ENCODE data around the gene RADIL.
"Not testable (repeated sequence)": the region's sequence is repeated elsewhere in the genome, so short reads cannot be mapped to it uniquely, and the experiment has no call there.

Gene RADIL

DNA sequence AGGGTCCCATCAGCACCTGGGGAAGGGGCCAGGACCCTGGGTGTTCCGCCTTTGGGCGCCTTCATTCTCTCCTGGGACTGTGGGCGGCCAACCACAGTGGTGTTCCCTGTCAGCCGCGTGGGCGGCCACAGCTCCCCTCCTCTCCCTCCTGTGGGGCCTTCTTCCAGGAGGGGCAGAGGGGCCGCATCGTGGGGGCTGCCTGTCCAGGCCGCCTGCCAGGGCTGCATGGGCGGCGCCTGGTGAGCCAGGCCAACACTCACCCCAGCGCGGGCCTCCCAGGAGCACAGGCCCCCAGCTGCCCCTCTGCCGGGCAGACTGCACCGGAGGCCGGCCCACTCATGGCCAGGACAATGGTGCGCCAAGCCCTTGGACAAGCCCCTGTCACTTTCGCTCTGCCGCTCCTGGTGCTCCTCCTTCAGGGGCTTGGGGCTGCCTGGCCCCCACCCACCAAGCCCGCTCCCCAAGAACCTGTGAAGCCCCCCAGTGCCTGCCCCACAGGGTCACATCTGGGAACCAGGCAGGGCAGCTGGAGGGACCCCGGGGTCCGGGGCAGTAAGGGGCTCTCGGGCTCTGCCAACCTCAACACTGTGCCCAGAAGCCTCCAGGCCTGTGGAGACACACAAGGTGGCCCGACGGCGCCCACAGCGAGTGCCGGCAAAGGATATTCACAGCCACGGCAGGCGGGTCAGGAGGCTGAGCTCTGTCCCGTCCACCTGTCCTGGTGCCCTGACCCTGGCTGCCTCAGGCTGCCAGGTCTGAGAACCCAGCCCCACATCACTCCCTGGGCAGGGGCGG lies 65.3 kb downstream of the RADIL start:
- no peak for DNase-seq
- in situ Hi-C loops (cut with HindIII; ENCODE audit: low pct_ligation_motif_present, low pct_unique_long_range_greater_than_20kb, low sequenced_read_pairs) = no loop called here

- in situ Hi-C loops (cut with HindIII; ENCODE audit: low pct_ligation_motif_present, low pct_unique_long_range_greater_than_20kb, low sequenced_read_pairs) = no loop called here
Observed at GRCh38 chr7:4817178-4817901, 66.2 kb downstream of the RADIL start.

GRCh38 chr7:4816419-4817080 lies 67.0 kb downstream of the RADIL start:
- no peak for DNase-seq
- in situ Hi-C loops (cut with HindIII; ENCODE audit: low pct_ligation_motif_present, low pct_unique_long_range_greater_than_20kb, low sequenced_read_pairs) = no loop called here

More at GRCh38 chr7:4817178-4817901, 66.2 kb downstream of the RADIL start:
- no peak for DNase-seq

DNA sequence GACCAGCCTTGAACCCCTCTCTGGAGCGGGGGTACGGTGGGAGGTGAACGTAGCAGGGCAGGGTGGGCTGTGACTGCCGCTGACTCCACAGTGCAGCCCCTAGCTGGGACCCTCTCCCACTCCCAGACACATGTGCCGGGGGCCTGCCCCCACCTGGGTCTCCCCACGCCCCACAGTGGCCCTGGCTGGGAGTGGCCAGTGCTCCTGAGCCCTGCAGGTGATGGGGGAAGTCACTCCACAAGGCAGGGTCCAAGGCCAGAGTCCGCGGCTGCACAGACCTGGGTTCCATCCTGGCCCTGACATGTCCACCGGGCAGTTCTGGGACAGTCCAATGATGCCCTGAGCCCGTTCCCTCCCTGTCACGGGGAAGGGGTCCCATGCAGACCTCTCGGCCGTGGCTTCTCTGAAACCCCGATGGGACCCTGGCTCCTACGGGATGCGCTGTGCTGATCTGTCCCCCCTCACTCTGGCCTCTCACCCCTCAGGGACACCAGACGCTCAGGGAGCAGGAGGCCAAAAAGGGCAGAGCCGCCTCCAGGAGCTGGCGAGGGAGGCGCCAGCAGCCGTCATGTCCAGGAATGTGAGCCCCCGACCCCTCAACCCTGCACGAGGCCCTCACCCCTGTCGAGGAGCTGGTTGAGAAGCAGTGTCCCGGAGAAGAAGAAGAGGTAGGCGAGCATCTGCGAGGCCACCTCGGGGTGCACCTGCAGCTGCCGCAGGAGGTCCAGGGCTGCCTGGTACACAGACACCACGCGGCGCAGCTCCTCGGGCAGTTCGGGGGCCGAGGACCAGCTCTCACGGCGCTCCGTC lies 67.7 kb downstream of the RADIL start:
- DNase-seq = no peak
- in situ Hi-C loops (cut with HindIII; ENCODE audit: low pct_ligation_motif_present, low pct_unique_long_range_greater_than_20kb, low sequenced_read_pairs) = no loop called here

GRCh38 chr7:4815121-4815520 lies 68.4 kb downstream of the RADIL start:
- no peak for DNase-seq
- in situ Hi-C loops (cut with HindIII; ENCODE audit: low pct_ligation_motif_present, low pct_unique_long_range_greater_than_20kb, low sequenced_read_pairs) = no loop called here

DNA sequence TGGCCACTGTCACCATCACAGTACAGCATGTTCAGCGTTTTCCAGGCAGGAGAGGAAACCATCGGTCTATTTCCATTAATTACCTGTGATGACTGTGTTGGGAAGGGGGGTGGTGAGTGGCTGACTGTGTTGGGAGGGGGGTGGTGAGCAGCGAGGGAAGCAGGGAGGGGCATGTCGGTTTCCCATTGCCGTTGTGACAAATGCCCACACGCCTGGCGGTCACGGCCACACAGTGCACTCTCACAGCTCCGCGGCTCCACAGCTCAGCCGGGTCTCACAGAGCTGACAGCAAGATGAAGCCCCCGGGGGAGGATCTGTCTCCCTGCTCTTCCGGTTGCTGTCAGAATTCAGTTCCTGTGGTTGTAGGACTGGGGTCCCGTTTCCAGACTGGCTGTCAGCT lies 69.1 kb downstream of the RADIL start:
- no peak for DNase-seq
- in situ Hi-C loops (cut with HindIII; ENCODE audit: low pct_ligation_motif_present, low pct_unique_long_range_greater_than_20kb, low sequenced_read_pairs) = no loop called here

- peak; percentile 66 for DNase-seq
- in situ Hi-C loops (cut with HindIII; ENCODE audit: low pct_ligation_motif_present, low pct_unique_long_range_greater_than_20kb, low sequenced_read_pairs) = no loop called here
Observed at GRCh38 chr7:4809666-4810065, 73.8 kb downstream of the RADIL start.

DNA sequence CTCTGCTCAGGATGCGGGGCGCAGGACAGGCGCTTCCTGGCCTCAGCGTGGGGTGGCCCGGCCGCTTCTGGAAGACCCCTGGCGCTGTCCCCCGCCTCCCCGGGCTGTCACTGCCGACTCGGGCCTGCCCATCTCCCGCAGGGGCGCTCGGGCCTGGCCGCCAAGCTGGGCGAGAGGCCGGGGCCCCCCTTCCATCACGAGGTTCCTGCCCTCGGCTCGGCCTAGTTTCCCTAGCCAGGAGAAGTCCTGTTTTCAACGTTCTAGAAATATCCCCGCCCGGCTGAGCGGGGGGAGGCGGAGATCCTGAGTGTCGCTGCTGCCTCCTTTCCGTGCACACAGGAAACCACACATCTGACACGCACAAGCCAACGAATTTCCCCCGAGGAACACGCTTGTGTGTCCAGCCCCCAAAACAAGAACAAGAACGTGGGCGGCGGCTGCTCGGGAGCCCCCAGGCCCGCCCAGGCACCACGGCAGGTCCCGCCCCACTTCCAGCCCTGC lies 74.4 kb downstream of the RADIL start:
- in situ Hi-C loops (cut with HindIII; ENCODE audit: low pct_ligation_motif_present, low pct_unique_long_range_greater_than_20kb, low sequenced_read_pairs) = no loop called here
- DNase-seq = no peak

GRCh38 chr7:4808565-4808964 lies 75.0 kb downstream of the RADIL start:
- in situ Hi-C loops (cut with HindIII; ENCODE audit: low pct_ligation_motif_present, low pct_unique_long_range_greater_than_20kb, low sequenced_read_pairs) = no loop called here
- no peak for DNase-seq

DNA sequence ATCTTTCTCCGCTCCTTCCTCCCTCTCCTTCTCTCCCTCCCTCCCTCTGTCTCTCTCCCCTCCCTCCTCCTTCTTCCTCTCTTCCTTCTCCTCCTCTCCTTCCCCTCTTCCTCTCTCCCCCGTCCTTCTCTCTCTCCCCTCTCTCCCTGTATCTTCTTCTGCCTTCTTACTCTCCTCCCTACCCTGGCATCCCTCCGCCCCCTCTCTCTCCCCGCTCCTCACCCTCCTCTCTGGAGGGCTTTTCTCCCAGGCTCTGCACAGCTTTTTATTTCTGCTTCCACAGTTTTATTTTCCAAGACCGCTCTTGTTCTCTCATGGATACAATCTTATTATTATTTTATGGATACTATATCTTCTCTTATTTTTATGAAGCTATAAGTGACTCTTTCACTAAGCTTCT lies 75.5 kb downstream of the RADIL start:
- in situ Hi-C loops (cut with HindIII; ENCODE audit: low pct_ligation_motif_present, low pct_unique_long_range_greater_than_20kb, low sequenced_read_pairs) = no loop called here
- DNase-seq = no peak

DNA sequence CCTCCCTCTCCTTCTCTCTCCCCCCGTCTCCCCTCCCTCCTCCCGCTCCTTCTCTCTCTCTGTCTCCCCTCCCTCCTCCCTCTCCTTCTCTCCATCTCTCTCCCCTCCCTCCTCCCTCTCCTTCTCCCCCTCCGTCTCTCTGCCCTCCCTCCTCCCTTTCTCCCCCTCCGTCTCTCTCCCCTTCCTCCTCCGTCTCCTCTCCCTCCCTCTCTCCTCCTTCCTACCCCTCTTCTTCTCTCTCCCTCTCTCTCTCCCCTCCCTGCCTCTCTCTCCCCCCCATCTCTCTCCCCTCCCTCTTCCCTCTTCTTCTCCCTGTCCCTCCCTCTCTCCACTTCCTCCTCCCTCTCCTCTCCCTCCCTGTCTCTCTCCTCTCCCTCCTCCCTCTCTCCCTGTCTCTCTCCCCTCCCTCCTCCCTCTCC lies 75.9 kb downstream of the RADIL start:
- in situ Hi-C loops (cut with HindIII; ENCODE audit: low pct_ligation_motif_present, low pct_unique_long_range_greater_than_20kb, low sequenced_read_pairs) = no loop called here

DNA sequence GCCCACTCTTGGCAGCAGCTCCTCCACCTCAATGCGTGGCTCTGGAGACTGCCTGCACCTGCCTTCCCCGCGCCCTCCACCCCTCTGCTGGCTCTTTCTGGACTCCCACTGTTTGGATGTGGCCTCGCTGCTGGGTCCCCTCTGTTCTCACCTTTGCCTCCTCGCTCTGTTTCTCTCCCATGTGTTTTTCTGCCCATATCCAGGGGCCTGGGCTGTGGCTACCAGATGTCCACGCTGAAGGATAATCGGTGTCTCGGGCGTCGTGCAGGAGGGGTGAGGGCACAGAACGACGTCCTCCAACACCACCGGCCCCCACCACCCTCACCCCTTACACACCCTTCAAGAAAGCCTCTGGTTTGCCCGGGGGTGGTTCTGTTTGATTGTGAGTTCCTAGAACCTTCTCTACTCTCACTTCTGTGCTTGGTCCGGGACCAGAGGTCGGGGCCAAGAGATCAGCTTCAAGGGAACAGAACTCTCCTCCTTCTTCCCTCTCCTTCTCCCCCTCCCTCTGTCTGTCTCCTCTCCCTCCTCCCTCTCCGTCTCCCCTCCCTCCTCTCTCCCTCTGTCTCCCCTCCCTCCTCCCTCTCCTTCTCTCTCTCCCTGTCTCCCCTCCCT lies 76.4 kb downstream of the RADIL start:
- no peak for DNase-seq
- in situ Hi-C loops (cut with HindIII; ENCODE audit: low pct_ligation_motif_present, low pct_unique_long_range_greater_than_20kb, low sequenced_read_pairs) = no loop called here

More for the DNA sequence above, 75.9 kb downstream of the RADIL start:
- DNase-seq = no peak

DNA sequence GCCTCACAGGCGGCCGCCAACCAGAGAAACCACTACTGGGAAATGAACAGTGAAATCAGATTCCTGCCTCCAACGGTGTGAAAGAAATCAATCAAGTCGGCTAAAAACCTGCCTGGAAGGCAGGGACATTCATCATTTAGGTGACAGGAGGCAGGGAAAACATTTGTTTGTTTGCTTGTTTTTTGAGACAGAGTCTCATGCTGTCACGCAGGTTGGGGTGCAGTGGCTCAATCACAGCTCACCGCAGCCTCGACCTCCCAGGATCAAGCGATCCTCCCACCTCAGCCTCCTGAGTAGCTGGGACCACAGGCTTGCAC lies 77.6 kb downstream of the RADIL start:
- in situ Hi-C loops (cut with HindIII; ENCODE audit: low pct_ligation_motif_present, low pct_unique_long_range_greater_than_20kb, low sequenced_read_pairs) = no loop called here
- no peak for DNase-seq

DNA sequence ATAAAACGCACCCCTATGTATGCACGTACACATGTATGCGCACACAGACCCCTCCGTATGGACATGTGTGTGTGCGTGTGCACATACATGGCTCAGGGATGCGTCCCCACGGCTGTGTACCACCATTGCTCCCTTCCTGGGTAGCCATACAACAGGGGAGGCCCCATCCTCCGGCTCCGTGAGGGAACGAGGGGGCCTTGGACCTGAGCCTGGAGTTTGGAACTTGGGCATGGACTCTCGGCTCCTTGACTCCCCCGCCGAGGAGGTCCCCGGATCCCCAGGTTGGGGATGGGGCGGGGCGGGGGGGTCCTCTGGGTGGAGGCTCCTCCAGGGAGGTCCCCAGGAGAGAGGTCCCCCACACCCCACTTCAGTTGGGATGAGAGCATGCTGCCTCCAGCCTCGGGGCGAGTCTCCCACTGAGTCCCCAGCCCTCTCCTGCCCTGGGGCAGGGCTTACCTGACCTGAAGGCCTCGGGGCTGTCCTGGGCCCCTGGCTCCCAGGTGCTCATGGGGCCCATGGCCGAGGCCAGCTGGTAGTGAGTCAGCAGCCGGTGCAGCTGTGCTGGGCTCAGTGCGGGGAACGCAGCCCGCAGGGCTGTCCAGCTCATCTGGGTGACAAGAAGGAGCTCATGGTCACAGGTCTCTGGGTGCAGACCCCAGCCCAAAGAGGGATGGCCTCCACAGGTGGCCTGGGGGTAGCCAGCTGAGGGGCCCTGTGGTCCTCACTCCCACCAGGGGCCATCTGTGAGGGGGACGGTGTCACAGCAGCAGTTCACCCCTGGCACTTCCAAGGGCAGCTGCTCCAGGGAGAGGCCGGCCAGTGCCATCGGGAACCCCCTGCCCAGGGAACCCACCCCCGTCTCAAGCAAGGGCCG lies 78.2 kb downstream of the RADIL start:
- no peak for DNase-seq
- in situ Hi-C loops (cut with HindIII; ENCODE audit: low pct_ligation_motif_present, low pct_unique_long_range_greater_than_20kb, low sequenced_read_pairs) = no loop called here

- DNase-seq = no peak
- in situ Hi-C loops (cut with HindIII; ENCODE audit: low pct_ligation_motif_present, low pct_unique_long_range_greater_than_20kb, low sequenced_read_pairs) = no loop called here
Observed at GRCh38 chr7:4803397-4804241, 79.9 kb downstream of the RADIL start.

- in situ Hi-C loops (cut with HindIII; ENCODE audit: low pct_ligation_motif_present, low pct_unique_long_range_greater_than_20kb, low sequenced_read_pairs); DNase-seq: not testable (repeated sequence)
Observed at GRCh38 chr7:4802577-4802976, 80.9 kb downstream of the RADIL start.

GRCh38 chr7:4801839-4802231 lies 81.7 kb downstream of the RADIL start:
- in situ Hi-C loops (cut with HindIII; ENCODE audit: low pct_ligation_motif_present, low pct_unique_long_range_greater_than_20kb, low sequenced_read_pairs) = no loop called here
- no peak for DNase-seq
